K562 (cell line): ENCODE data around the gene FAM50B. TPM values are rescaled to one million over a fixed set of nuclear protein-coding genes. Genes with fewer than 3 reads are reported as not detected.

Experiments used
- ATAC-seq: fragments of 200-7000 bp; cut with Tn5 transposase; 3 replicates; pipeline ENCODE4 v1.9.1; 2020; ENCODE audit warnings: moderate library complexity
- BruUV-seq: library from RNA; stranded (reverse); fragments of 400-500 nt; replicated peaks from 2 replicates; lab custom pipeline; 2021; lab: Mats Ljungman, UMichigan
- CTCF ChIA-PET: fragments of 300-600 bp; formaldehyde crosslinking; extraction: SDS; loops from one replicate; lab custom pipeline; 2021; ENCODE audit warnings: low intra/inter-chr PET ratio; lab: Yijun Ruan, JAX
- POLR2A ChIA-PET: fragments of 300-600, 350-650 bp; sonication (Branson Sonifier 250); formaldehyde crosslinking; extraction: SDS; loops from one replicate; lab custom pipeline; 2021; ENCODE audit warnings: antibody characterized with exemption, inconsistent platforms; lab: Yijun Ruan, JAX
- DNase-seq, 4 experiments: peaks; one replicate each; pipeline versions ENCODE4 v3.0.0 to v3.0.0-alpha.2; 2011 to 2018; ENCODE audit warnings: low spot score in 3 of 4, mixed read lengths in 3 of 4; ENCODE audit errors: extremely low read depth in 1 of 4
- FAIRE-seq: peaks from 2 replicates; lab custom pipeline; 2011; peaks lifted over from hg19 to GRCh38; lab: Jason Lieb, UNC
- H2AFZ ChIP-seq: 2 replicates; pipeline ENCODE4 v1.6.0; 2011; ENCODE audit warnings: low read depth, low read length, control low read depth, inconsistent platforms
- H3K27ac ChIP-seq: fragments of 200-600 bp; 3 replicates; pipeline ENCODE4 v1.8.0; 2011; ENCODE audit warnings: low read depth, mild to moderate bottlenecking, control low read depth, inconsistent platforms, low read length, moderate library complexity, mixed read lengths; ENCODE audit errors: extremely low read depth
- H3K27me3 ChIP-seq, 2 experiments: fragments of 300-600 bp in 1 of 2; 2 replicates in 1 of 2; 3 replicates in 1 of 2; pipeline versions ENCODE4 v1.6.0 to v1.8.0; 2011; ENCODE audit warnings: inconsistent platforms in 2 of 2, low read length in 2 of 2, mild to moderate bottlenecking in 1 of 2, mixed read lengths in 1 of 2, moderate library complexity in 1 of 2; ENCODE audit not compliant: control insufficient read depth in 2 of 2, insufficient read depth in 2 of 2
- H3K36me3 ChIP-seq: fragments of 300-600 bp; 3 replicates; pipeline ENCODE4 v1.8.0; 2011; ENCODE audit warnings: mild to moderate bottlenecking, low read length, inconsistent platforms; ENCODE audit not compliant: control insufficient read depth, insufficient read depth
- H3K4me1 ChIP-seq, 2 experiments: fragments of 200-600 bp in 1 of 2; replicated peaks in 1 of 2; 2 replicates in 1 of 2; 3 replicates in 1 of 2; pipeline versions ENCODE4 v1.5.1 to v1.8.0; 2011; ENCODE audit warnings: inconsistent platforms in 2 of 2, low read length in 2 of 2, mild to moderate bottlenecking in 1 of 2, mixed read lengths in 1 of 2, moderate library complexity in 1 of 2; ENCODE audit not compliant: control insufficient read depth in 2 of 2, insufficient read depth in 2 of 2
- H3K4me2 ChIP-seq: 2 replicates; pipeline ENCODE4 v1.6.1; 2011; ENCODE audit warnings: low read length, control low read depth, inconsistent platforms, mixed read lengths; ENCODE audit not compliant: insufficient read depth
- H3K4me3 ChIP-seq: fragments of 200-600 bp; sonication (generic), shearing (Covaris generic); 2 replicates; pipeline ENCODE4 v1.5.1; 2016; ENCODE audit warnings: control low read depth, inconsistent platforms
- H3K79me2 ChIP-seq: fragments of 200-600 bp; 3 replicates; pipeline ENCODE4 v1.8.0; 2011; ENCODE audit warnings: low read length, inconsistent platforms; ENCODE audit not compliant: control insufficient read depth, insufficient read depth
- H3K9ac ChIP-seq, 2 experiments: 2 replicates each; pipeline versions ENCODE4 v1.6.0 to v1.6.1; 2011; ENCODE audit warnings: low read depth in 2 of 2, low read length in 2 of 2, control low read depth in 1 of 2, inconsistent platforms in 1 of 2, mild to moderate bottlenecking in 1 of 2, mixed read lengths in 1 of 2; ENCODE audit not compliant: insufficient read depth in 1 of 2
- H3K9me1 ChIP-seq: one replicate; pipeline ENCODE4 v1.6.0; 2011; ENCODE audit warnings: inconsistent platforms, mild to moderate bottlenecking, low read length, moderate library complexity; ENCODE audit not compliant: control insufficient read depth, insufficient read depth
- H3K9me3 ChIP-seq: replicated peaks from 2 replicates; pipeline ENCODE4 v1.5.1; 2011; ENCODE audit warnings: low read depth, low read length, inconsistent platforms; ENCODE audit not compliant: control insufficient read depth, insufficient read depth
- H4K20me1 ChIP-seq: replicated peaks from 2 replicates; pipeline ENCODE4 v1.6.1; 2011; ENCODE audit warnings: low read length, inconsistent platforms, mixed read lengths; ENCODE audit not compliant: control insufficient read depth, insufficient read depth
- ADNP ChIP-seq: fragments of 200-800 bp; sonication (Bioruptor generic); IDR thresholded peaks from 2 replicates; pipeline ENCODE4 v1.6.1; 2016; ENCODE audit warnings: missing genetic modification characterization, missing compliant biosample characterization
- ARID3A ChIP-seq: IDR thresholded peaks from 2 replicates; pipeline ENCODE4 v1.6.1; 2012; ENCODE audit warnings: low read depth, low read length, improper control_type of control experiment, borderline replicate concordance
- CBX3 ChIP-seq, 2 experiments: IDR thresholded peaks; 1 replicate in 1 of 2; 2 replicates in 1 of 2; pipeline ENCODE4 v1.6.1; 2012; ENCODE audit warnings: inconsistent platforms in 2 of 2, low read length in 2 of 2, borderline replicate concordance in 1 of 2, control low read depth in 1 of 2
- CEBPZ ChIP-seq: fragments of 150-350 bp; IDR thresholded peaks from 2 replicates; pipeline ENCODE4 v1.6.1; 2014; ENCODE audit warnings: low read depth, mild to moderate bottlenecking, low read length, borderline replicate concordance
- DIDO1 ChIP-seq: fragments of 450-650 bp; IDR thresholded peaks from 2 replicates; pipeline ENCODE4 v1.6.1; 2016; ENCODE audit warnings: low read depth, missing biosample characterization, missing genetic modification characterization
- KAT2B ChIP-seq: IDR thresholded peaks from one replicate; pipeline ENCODE4 v1.6.1; 2012; ENCODE audit warnings: low read depth, mild to moderate bottlenecking, control low read depth, inconsistent platforms, low read length, moderate library complexity
- NBN ChIP-seq: fragments of 450-650 bp; IDR thresholded peaks from 2 replicates; pipeline ENCODE4 v1.6.1; 2016; ENCODE audit warnings: low read depth, mild to moderate bottlenecking
- TCFL5 ChIP-seq: fragments of 250-450 bp; sonication (Bioruptor Pico); conservative IDR thresholded peaks from 2 replicates; pipeline ENCODE4 v1.6.1; 2021; ENCODE audit warnings: mild to moderate bottlenecking, moderate library complexity, matching md5 sums
- ZNF143 ChIP-seq: sonication (generic); formaldehyde crosslinking; IDR thresholded peaks from 2 replicates; pipeline ENCODE4 v1.9.0; 2022; ENCODE audit warnings: mild to moderate bottlenecking, missing genetic modification reagents
- WGBS: fragments of 100-300 bp; shearing (Covaris generic); methylation state at CpG from one replicate; pipeline ENCODE4 v1.1.6; 2016; ENCODE audit warnings: low coverage, mixed read lengths; ENCODE audit not compliant: insufficient coverage; ENCODE audit errors: missing lambda C conversion rate; 5-methylcytosine and 5-hydroxymethylcytosine counted together
- in situ Hi-C: fragments of 300-500 bp; cut with MboI; formaldehyde crosslinking; loops from 4 replicates; pipeline ENCODE4 v1.15.0; 2018; ENCODE audit warnings: inconsistent platforms, mixed read lengths
- intact Hi-C: fragments of 100-400 bp; cut with micrococcal nuclease; formaldehyde crosslinking; loops from 2 replicates; pipeline ENCODE4 v1.14.2; 2022
- polyA plus RNA-seq, 8 experiments: library from polyadenylated mRNA; depleted of rRNA in 4 of 8; stranded (reverse) in 5 of 8; unstranded in 3 of 8; fragments of >200 nt; fragmentation: Nextera tagmentation in 2 of 8; fragmentation: Illumina TruSeq in 1 of 8; extraction: Ambion mirVana in 2 of 8; extraction: Trizol in 1 of 8; gene quantifications; 2 replicates each; pipeline versions ENCODE4 v1.2.1 to v1.2.3, GENCODE V29; 2011 to 2014; ENCODE audit warnings: inconsistent platforms in 1 of 8, missing spikeins in 1 of 8
- total RNA-seq, 7 experiments: library from RNA; depleted of rRNA in 6 of 7; stranded (reverse); fragments of >200 nt in 6 of 7; fragmentation: Illumina TruSeq in 2 of 7; extraction: Trizol in 2 of 7; gene quantifications; 2 replicates each; pipeline versions ENCODE4 v1.2.1 to v1.2.3, GENCODE V29; 2011 to 2021; ENCODE audit warnings: low replicate concordance in 1 of 7

FAM50B gene
- total and polyA plus RNA-seq, 9 of the 15 experiments (the other 6 are each of a cell fraction or from before 2014, with no cell fraction given): 0.09 to 0.16 (median 0.13) TPM; not detected in 6

DNA sequence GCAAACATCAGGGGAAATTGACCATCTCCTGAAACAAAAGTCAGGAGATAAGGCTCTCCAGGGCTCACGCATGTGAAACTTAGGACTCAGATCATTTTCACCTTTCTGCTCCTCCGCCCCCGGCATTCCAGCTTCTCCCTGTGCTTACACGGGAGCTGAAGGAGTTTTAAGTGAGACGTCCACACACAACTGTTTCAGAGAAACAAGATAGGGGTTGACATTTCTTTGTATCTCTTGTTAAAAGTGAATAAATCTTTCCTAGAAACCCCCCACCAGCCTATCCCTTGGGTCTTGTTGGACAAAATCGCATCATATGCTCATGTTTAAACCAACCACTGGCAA lies 46.1 kb downstream of the FAM50B start:
- no TSS peak for BruUV-seq
- no peaks in the 10 kb centered on the region for H3K9me3 ChIP-seq
- intact Hi-C loops: no loop called here
- H3K27ac ChIP-seq: no peak overlapping the region
- no peak for ATAC-seq
- FAIRE-seq: no peak
- no peaks in the 10 kb centered on the region; a peak in 2 of 5 replicates for H3K4me1 ChIP-seq
- no peaks in the 10 kb centered on the region for H3K79me2 ChIP-seq
- ChIA-PET CTCF (no interaction called here), POLR2A (interaction anchor here (0.5 to 0.7 kb wide), 2 partner anchors 28 to 93 kb away, joined by 4 read pairs; no protein-coding TSS in a partner anchor)
- no peak for DNase-seq
- peaks cover 32 to 41% of the 10 kb centered on the region in 2 experiments for H3K27me3 ChIP-seq
- H3K36me3 ChIP-seq: no peaks in the 10 kb centered on the region
- H3K4me3 ChIP-seq: no peak overlapping the region
- no peaks in the 10 kb centered on the region for H4K20me1 ChIP-seq
- no peak for TF ChIP-seq ADNP (tag)
- no peak for TF ChIP-seq KAT2B
- no peak for TF ChIP-seq ZNF143 (CRISPR knock-in tag)
- TF ChIP-seq NBN: no peak
- 21% methylated on average over 6 of the region's 6 CpGs for WGBS
- H3K9ac ChIP-seq: no peak overlapping the region
- in situ Hi-C loops: no loop called here
- no peak overlapping the region for H2AFZ ChIP-seq
- no peaks in the 10 kb centered on the region for H3K9me1 ChIP-seq
- no peak overlapping the region for H3K4me2 ChIP-seq

- Histone ChIP-seq H3K9me3 (no peaks in the 10 kb centered on the region), H3K4me3 (no peak overlapping the region), H3K27ac (no peak overlapping the region), H4K20me1 (no peaks in the 10 kb centered on the region), H3K4me2 (no peak overlapping the region), H3K79me2 (no peaks in the 10 kb centered on the region), H3K36me3 (no peaks in the 10 kb centered on the region), H3K27me3 (peaks cover 33 to 37% of the 10 kb centered on the region in 2 experiments), H3K9me1 (no peaks in the 10 kb centered on the region), H2AFZ (no peak overlapping the region), H3K9ac (no peak overlapping the region), H3K4me1 (no peaks in the 10 kb centered on the region; a peak in 2 of 5 replicates)
- DNase-seq: no peak
- CTCF ChIA-PET: no interaction called here
- intact Hi-C loops: no loop called here
- in situ Hi-C loops: no loop called here
- 13% methylated on average over 5 of the region's 5 CpGs for WGBS
- no TSS peak for BruUV-seq
- FAIRE-seq: no peak
- POLR2A ChIA-PET: no interaction called here
- ATAC-seq: no peak
- TF ChIP-seq ARID3A (no peak), DIDO1 (tag) (no peak), TCFL5 (CRISPR knock-in tag) (no peak), CBX3 (IDR thresholded peaks at IDR 0.05; ENCODE audit: borderline replicate concordance in 1 of 2, low read length in 2 of 2) (no peak), CEBPZ (no peak)
Measured at GRCh38 chr6:3895805-3896204, 46.6 kb downstream of the FAM50B start.
